Suppressor macrophage (primary cell): ENCODE data around the gene OPTN.
"Not testable (repeated sequence)": the region's sequence is repeated elsewhere in the genome, so short reads cannot be mapped to it uniquely, and the experiment has no call there.

ENCODE experiments used
- DNase-seq, 4 experiments: peaks; one replicate each; pipeline ENCODE4 v3.0.0-alpha.2; 2020 to 2022
- total RNA-seq, 17 experiments: gene quantifications; one replicate each; lab custom pipeline; 2026; ENCODE audit warnings: mixed read lengths in 6 of 17, inconsistent platforms in 3 of 17; lab: John Stamatoyannopoulos, UW

OPTN gene
- total RNA-seq, result 35.3 to 408 (median 76.2) reads per million in 17 experiments

DNA sequence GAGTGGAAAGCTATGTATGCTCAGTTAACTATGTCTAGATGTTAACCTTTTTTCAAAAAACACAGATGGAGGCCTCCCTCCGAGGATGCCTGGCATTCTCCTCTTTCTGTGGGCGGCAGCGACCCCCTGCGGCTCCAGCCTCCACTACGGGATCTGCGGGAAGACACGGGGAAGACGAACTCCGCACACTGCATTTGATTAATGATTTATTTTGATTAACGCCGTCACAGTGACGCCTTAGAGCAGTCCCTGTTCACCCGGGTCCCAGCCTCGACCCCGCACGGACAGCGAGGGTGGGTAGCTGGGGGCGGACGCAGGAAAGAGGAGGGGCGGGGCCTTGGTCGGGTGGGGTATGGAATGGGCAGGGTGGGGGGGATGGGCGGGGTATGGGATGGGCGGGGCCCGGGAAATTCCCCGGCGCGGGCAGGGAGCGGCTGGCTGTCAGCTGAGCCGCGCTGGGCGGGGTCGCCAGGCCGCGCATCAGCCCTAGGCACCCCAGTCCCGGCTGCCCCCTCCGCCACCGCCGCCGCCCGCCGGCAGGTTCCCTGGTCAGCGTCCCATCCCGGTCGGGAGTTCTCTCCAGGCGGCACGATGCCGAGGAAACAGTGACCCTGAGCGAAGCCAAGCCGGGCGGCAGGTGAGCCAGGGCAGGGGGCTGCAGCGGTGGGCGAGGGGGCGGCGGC is at the start of gene OPTN:
OPTN (plus strand) TSS at position 498 of the 683 bp plus-strand sequence. CDS start 8,960 bp downstream, outside the sequence.
- DNase-seq, result peak; percentile 68 to 89 (median 76)

DNA sequence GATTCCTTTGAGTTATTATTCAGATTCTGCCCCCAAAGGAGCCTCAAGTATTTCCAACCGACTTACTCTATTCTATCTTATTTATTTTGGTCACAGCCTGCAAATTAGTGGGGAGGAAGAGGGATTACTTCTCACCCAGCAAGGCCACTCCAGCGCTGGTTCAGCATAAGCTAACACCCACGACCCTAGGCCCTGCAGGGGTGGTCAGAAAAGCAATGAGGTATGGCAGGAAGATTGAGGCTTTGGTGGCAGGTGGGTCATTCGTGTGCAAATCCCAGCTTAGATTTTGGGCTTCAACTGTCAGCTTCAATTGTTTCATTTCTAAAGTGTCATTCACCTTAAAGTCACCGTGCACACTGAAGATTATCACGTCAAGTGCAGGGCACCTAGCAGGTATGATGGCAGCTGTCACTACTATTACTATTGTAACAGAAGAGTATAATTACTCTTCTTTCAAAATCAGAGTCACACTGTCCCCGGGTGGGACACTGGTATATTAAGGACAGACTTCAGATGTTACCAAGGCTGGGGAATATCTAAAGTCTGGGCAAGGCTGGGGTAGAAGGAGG is 48.8 kb upstream of the OPTN start:
- DNase-seq, result no peak

DNA sequence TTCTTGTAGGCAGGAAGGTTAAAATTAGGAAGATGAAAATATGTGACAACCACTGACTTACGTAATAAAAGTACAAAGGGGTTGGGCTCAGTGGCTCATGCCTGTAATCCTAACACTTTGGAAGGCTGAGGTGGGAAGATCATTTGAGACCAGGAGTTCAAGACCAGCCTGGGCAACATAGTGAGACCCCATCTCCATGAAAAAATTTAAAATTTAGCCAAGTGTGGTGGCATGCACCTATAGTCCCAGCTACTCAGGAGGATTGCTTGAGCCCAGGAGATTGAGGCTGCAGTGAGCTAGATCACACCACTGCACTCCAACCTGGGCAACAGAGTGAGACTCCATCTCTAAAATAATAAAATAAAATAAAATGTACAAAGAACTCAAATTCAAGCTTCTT is 46.8 kb upstream of the OPTN start:
- DNase-seq, result not testable (repeated sequence)

DNA sequence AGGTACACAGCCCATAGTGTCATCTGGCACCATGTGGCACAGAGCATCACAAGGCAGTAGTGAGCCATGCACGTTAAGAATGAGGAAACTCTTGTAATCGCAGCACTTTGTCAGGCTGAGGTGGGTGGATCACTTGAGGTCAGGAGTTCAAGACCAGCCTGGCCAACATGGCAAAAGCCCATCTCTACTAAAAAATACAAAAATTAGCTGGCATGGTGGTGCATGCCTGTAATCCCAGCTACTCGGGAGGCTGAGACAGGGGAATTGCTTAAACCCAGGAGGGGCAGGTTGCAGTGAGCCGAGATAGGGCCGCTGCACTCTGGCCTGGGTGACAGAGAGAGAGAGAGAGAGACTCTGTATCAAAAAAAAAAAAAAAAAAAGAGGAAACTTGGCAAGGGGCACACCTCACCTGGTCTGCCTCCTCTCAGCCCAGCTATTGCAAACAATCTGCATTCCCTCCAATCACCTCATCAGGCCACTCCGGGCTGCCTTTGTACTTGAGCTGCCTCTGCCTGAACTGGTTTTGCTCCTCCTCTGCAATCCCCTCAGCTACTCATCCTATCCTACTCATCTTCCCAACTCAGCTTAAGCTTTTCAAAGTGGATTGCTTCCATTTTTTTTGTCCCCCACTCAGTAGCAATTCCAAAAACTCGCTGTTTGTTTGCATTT is 46.0 kb upstream of the OPTN start:
- DNase-seq, result no peak

DNA sequence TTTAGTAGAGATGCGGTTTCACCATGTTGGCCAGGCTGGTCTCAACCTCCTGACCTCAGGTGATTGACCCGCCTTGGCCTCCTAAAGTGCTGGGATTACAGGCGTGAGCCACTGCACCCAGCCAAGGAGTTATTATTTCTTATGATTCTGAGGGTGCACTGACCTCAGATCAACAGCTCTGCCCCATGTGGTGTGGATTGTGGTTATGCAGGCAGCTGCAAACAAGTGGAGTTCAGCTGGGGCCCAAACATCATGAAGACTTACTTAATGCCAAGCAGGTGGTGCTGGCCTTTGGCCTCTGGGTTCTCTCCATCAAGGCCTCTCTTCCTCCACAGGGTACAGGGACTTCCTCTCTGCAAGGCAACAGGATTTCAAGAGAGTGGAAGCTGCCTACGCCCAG is 45.1 kb upstream of the OPTN start:
- peak in 2 of 4 experiments; percentile 6 to 30 for DNase-seq

DNA sequence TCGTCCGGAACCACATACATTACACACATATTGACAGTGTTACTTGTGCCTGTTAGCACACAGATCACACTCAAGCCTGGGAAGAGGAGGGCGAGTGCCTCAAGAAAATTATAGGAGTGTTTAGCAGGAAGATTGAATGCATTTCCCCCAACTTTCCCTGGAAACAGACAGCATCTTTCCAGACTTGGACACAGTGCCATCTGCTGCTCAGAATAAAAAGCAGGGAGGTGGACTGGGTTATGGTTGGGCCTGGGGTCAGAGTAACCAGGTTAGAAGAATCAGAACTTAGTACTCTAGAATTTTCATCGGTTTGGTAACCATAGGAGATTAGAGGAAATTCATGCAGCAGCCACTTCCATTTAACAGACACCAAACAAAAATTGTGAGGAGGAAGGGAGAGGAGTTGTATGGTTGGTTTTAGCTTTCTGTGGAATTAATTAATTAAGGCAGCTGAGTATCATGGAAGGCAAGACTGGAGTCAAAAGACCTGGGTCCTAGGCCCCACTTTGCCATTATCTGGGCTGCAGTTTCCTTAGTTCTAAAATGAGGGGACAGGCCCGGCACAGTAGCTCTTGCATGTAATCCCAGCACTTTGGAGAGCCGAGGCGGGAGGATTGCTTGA is 43.4 kb upstream of the OPTN start:
- no peak for DNase-seq

DNA sequence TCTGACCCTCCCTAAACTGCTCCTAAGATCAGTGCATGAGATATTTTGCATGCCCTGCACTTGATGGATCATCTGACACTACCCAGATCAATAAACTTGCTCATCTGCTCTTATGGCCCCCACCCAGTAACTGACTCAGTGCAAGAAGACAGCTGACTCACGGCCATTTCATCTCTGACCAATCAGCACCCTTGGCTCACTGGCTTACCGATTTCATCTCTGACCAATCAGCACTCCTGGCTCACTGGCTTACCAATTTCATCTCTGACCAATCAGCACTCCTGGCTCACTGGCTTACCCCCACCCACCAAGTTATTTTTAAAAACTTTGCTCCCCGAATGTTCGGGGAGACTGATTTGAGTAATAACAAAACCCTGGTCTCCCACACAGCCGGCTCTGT is 37.2 kb upstream of the OPTN start:
- DNase-seq, result no peak

DNA sequence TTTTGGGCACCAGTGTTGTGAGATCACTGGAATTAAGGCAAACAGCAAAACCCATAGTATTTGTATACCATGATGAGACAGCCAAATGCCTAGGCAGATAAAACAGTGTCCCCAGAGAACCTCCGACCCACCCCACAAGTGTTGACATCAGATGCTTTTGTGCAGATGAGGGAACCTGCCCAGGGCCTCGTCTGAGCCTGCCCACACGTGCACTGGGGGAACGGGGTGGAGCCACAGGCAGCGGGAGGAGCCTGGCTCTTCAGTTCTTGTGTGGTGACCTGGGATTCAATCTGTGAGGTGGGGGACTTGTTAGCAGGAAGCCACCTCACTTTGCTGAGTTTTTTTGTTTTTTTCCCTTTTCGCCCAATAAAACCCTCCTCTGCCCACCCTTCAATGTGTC is 33.4 kb upstream of the OPTN start:
- no peak for DNase-seq

DNA sequence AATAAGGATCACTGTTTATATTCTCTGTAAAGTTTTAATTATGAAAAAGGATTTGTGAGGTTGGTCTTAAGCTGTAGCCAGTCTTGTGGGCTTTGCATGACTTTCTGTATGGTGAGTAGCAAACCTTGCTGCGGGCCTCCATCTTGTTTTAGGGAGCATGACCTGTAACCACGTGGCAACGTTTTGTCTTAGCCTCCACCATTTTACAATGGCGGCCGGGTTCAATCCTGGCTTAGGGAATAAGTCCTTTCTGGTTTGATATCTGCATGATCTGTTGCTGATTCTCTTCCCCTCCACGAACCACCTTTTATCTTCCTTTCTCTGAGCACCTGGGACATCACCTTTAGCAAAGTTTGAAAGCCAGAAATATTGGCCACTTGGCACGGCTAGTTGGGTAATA is 32.5 kb upstream of the OPTN start:
- DNase-seq, result no peak

DNA sequence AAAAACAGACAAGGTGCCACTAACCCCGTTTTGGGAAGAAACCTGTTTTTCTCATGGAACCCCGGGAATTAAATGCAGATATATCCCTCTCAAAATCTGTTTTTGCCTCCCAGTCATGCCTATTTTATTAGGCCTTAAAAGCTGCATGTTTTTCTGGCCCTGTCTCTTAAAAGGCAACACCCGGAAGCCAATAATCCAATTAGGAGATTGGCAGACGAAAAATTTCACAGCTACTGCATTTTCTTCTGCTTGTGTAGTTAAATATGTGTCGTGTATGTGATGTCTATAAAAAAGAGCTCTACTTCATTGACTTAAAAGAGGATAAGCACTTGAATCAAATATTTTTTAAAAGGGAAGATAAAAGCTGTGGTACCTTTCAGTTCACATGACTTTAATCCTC is 31.9 kb upstream of the OPTN start:
- no peak for DNase-seq

DNA sequence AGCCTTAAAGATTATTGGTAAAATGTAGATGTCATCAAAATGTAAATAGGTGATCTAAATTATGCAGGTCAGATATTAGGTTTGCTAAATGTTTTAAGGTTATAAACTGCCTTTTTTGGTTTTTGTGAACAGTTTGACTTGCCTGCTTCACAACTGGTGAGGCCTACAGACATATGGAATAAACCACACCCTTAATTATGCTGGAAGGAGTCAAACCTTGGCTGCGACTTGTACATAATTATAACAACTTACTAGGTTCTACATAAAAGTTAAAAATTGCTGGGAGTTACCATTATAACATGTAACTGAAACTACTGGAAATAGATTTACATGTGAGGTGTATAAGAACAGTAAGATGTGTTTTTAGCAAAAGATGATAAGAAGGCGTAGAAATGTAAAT is 31.5 kb upstream of the OPTN start:
- no peak for DNase-seq

DNA sequence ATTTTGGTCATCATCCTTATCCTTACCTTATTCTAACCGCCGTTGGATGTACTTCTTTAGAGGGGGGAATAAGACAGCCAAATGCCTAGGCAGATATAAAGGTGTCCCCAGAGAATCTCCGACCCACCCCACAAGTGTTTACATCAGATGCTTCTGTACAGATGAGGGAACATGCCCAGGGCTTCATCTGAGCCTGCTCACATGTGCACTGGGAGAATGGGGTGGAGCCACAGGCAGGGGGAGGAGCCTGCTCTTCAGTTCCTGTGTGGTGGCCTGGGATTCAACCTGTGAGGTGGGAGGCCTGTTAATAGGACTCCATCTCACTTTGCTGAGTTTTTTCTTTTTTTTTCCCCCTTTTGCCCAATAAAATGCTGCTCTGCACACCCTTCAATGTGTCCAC is 27.6 kb upstream of the OPTN start:
- DNase-seq, result no peak

DNA sequence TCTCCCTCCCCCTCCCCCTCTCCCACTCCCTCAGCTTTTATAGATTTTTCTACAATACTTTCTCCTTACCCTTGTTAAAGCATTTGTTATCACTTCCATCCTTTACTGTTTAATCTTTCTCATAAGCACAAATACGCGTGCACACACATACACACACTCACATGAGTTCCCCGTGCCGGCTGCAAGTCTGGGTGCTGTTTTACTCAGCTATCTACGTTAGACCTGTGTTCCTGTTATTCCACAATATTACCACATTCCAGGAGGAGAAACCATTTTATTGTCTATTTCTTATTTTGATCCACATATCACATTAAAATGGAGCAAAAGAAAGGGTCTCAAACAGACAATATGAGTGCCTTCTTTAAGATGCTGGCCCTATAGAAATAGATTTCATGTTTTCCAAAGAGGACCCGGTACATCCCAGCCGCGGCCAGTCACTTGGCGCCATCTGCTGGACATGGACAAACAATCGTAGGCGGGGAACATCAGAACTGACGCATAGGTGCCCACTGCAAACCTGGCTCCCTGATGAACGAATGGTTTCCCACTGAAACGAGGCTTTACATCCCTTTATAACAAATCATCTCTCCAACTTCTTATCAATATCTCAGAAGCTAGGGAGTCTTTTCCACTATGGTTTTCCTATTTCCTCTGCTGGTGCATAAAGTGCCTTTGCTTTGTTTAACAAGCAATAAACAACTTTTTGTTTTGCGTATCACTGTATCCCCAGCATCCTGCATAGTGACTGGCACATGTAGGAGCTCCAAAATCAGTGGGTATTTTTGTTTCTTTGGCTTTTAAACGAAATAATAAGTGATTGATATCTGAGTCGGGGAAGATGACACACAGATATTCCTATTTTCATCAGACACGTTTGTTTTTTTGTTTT is 25.2 kb upstream of the OPTN start:
- DNase-seq, result peak; percentile 68 to 80 (median 75)

DNA sequence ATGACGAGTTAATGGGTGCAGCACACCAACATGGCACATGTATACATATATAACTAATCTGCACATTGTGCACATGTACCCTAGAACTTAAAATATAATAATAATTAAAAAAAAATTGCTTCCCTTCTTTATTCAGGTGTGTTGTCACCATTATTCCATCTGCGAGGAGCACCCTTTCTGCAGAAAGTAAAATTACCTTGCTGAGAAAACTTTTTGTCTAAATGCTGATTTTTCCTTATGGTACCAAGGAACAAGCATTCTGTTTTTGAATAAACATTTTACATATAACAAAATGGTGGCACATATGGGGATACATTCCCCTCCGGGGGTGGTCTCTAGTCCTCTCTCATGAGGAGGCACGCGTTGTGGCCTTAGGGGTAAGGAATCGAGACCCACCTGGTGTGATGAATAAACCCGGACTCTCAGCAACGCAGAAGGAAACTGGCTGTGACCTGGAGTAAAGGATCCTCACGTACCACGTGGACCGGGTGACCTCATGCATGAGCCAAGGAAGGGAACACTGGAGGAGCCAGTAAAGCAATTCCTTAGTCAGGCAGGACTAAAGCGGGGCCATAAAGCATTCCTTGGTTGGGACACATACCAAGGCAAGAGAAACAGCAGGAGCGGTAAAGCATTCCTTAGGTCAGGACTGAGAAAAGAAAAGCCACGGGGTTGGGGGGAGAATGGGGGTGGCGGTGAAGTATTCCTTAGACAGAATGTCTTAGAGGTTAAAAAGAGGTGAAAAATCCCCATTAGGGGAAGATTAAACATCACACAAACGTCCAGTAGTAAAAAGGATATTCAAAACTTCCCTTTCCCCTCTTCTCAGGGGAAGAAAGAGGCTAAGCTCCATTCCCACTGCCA is 20.8 kb upstream of the OPTN start:
- DNase-seq, result no peak

DNA sequence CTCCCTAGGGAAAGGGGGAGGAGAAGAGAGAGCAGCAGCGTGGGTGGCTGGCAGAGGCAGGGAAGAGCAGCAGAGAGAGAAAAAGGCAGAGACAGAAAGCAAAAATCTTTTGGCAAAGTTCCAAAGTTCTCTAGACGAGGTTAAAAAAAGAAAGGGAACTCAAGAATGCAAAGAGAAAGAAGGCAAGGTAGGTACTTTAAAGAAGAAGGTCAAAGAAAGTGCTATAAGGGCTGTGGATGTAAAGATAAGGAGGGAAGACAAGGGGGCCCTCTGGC is 20.2 kb upstream of the OPTN start:
- no peak for DNase-seq

DNA sequence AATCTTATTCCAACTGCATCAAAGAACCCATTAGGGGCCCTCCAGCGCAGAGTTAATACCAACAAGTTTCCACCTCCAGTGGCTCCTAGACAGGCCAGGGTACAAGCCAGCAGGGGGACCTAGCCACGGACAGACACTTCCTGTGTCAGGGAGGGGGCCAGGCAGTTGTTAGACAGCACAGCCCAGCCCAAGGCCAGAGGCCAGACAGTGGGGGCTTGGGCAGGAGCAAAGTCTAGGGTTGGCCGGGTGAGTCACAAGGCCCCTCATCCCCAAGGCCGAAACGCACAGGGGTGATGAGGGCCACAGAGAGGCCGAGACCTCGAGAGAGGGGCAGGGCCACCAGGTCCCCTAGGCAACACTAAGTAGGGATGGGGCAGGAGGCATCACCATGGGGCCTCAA is 19.3 kb upstream of the OPTN start:
- DNase-seq, result no peak

DNA sequence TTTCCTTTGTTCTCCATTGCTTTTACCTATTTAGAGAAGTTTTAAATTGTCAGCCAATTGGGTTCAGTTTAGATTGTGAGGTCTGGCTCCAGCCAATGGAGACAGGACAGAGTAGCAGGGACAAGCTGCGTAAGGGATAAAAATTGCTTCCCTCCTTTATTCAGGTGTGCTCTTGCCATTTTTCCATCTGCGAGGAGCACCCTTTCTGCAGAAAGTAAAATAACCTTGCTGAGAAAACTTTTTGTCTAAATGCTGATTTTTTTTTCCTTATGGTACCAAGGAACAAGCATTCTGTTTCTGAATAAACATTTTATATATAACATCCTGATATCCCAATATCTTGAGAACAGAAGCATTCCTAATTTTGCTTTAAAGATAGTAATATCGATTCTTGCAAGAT is 16.3 kb upstream of the OPTN start:
- not testable (repeated sequence) for DNase-seq

DNA sequence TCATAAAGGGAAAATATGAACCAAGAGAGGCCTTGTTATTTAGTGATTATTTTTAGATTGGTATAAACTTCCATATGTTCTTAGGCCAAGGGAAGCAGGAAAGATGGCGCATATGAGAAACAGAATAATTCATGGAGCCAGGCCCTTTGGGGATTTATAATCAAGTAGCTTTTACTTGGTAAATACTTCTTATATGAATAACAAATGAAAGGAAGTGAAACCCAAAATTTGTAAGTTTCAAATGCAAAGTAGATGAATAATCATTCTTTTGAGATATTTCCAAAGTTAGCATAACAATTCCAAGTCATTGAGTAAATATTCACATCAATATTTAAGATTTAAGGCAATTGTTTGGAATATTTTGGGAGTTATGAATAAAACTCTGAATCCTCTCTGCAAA is 13.9 kb upstream of the OPTN start:
- no peak for DNase-seq

DNA sequence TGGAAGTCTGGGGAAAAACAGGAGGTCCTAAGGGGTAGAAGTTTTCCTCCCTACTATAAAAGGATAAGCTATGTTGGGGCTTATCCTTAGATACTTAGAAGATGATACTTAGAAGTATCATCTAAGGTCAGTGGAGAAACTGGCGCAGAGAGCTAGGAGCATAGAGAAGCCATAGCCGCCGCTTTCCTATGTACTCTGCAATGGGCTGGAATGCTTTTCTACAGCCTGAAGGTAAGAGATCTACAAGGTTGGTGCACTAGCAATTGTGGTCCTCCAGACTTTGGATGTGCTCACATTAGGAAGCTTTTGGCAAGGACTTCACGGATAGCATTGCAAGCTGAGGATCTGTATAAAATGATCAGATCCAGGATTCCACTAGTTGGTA is 12.4 kb upstream of the OPTN start:
- DNase-seq, result no peak

DNA sequence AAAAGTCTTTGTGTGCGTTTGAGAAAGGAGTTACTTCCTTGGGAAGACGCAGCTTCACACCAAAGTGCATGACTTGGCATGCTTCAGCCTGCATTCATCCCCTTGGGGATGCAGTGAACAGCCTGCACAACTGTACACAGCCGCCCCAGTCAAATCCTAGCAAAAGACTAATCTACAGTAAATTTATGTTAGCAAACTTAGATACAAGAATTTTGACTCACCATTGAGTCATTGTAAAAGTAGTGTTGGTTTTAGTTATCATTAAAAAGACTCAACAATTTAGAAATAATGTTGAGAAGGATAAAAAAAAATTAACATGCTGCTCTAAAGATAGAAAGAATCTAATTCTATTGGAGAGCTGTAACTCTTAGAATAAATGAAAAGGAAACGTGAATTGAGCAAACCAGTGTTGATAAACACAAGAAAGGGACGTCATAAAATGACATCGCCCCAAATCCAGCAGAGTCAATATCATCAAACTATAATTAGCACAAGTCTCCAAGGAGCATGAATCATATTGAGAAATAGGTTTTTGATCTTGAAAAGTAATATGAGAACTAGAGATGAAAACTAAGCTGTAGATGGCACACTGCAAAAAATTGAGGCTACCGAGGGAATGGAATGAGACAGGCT is 11.9 kb upstream of the OPTN start:
- no peak for DNase-seq

DNA sequence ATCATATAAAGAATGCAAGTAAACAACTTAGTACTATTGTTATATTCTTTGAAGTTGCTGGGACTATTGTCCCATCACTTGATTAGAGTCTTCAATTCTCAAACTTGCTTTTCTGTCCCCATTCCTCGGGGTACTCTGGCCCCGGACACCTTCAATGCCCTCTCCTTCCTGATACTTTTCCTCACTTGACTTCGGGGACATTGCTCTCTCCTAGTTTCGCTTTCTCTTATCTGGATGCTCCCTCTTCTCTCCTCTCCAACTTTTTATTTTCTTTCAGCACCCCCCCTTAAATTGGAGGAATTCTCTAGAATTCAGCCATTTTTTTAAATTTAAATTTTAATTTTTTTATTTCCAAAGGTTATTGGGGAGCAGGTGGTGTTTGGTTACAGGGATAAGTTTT is 10.6 kb upstream of the OPTN start:
- no peak for DNase-seq
